ENCODE results near the gene C1QA.

Gene C1QA

GRCh38 chr1:22628698-22629444 is 7.6 kb upstream of the C1QA start:
- no peaks in the 10 kb centered on the region for H3K9me3 ChIP-seq (ENCODE audit: insufficient read depth, low read length)
- no peak overlapping the region for H3K4me3 ChIP-seq (ENCODE audit: low read length)
- no peaks in the 10 kb centered on the region for H3K36me3 ChIP-seq (replicated peaks; ENCODE audit: low read depth, low read length)
- no peaks in the 10 kb centered on the region for H4K20me1 ChIP-seq (ENCODE audit: insufficient read depth, low read length)
- no peaks in the 10 kb centered on the region for H3K79me2 ChIP-seq (ENCODE audit: low read length)
- no peak overlapping the region for H3K4me2 ChIP-seq (ENCODE audit: low read length)
- TF ChIP-seq EZH2phosphoT487 (IDR thresholded peaks at IDR 0.05; ENCODE audit: low read depth) (no peak), CTCF (IDR thresholded peaks at IDR 0.05; ENCODE audit: low read depth, low read length) (no peak)
- no peak overlapping the region for H3K27ac ChIP-seq (ENCODE audit: low read length)
- H3K4me1 ChIP-seq (ENCODE audit: low read length) = no peaks in the 10 kb centered on the region
- H3K27me3 ChIP-seq (ENCODE audit: low read depth, low read length) = no peaks in the 10 kb centered on the region
- H2AFZ ChIP-seq (ENCODE audit: low read depth, low read length) = no peak overlapping the region
- H3K9ac ChIP-seq (ENCODE audit: low read length) = no peak overlapping the region

- Histone ChIP-seq H3K9ac (ENCODE audit: low read length) (no peak overlapping the region), H3K79me2 (ENCODE audit: low read length) (no peaks in the 10 kb centered on the region), H3K36me3 (replicated peaks; ENCODE audit: low read depth, low read length) (no peaks in the 10 kb centered on the region), H3K27ac (ENCODE audit: low read length) (no peak overlapping the region), H4K20me1 (ENCODE audit: insufficient read depth, low read length) (no peaks in the 10 kb centered on the region), H3K4me1 (ENCODE audit: low read length) (no peaks in the 10 kb centered on the region), H2AFZ (ENCODE audit: low read depth, low read length) (no peak overlapping the region), H3K27me3 (ENCODE audit: low read depth, low read length) (no peaks in the 10 kb centered on the region), H3K4me2 (ENCODE audit: low read length) (no peak overlapping the region), H3K4me3 (ENCODE audit: low read length) (no peak overlapping the region), H3K9me3 (ENCODE audit: insufficient read depth, low read length) (no peaks in the 10 kb centered on the region)
- no peak for TF ChIP-seq CTCF (IDR thresholded peaks at IDR 0.05; ENCODE audit: low read depth, low read length)
- no peak for TF ChIP-seq EZH2phosphoT487 (IDR thresholded peaks at IDR 0.05; ENCODE audit: low read depth)
These were observed 6.5 kb upstream of the C1QA start for GRCh38 chr1:22629886-22630285.

- H3K27me3 ChIP-seq (ENCODE audit: low read depth, low read length) = no peaks in the 10 kb centered on the region
- H3K36me3 ChIP-seq (replicated peaks; ENCODE audit: low read depth, low read length) = no peaks in the 10 kb centered on the region
- H3K4me1 ChIP-seq (ENCODE audit: low read length) = no peaks in the 10 kb centered on the region; the same call in 1 of the 2 replicates
- H4K20me1 ChIP-seq (ENCODE audit: insufficient read depth, low read length) = no peaks in the 10 kb centered on the region
- H3K4me3 ChIP-seq (ENCODE audit: low read length) = no peak overlapping the region
- H3K9ac ChIP-seq (ENCODE audit: low read length) = no peak overlapping the region
- no peak overlapping the region for H2AFZ ChIP-seq (ENCODE audit: low read depth, low read length)
- H3K79me2 ChIP-seq (ENCODE audit: low read length) = no peaks in the 10 kb centered on the region
- no peak overlapping the region for H3K4me2 ChIP-seq (ENCODE audit: low read length)
- H3K27ac ChIP-seq (ENCODE audit: low read length) = no peak overlapping the region
- H3K9me3 ChIP-seq (ENCODE audit: insufficient read depth, low read length) = no peaks in the 10 kb centered on the region
- TF ChIP-seq CTCF (IDR thresholded peaks at IDR 0.05; ENCODE audit: low read depth, low read length) (no peak), EZH2phosphoT487 (IDR thresholded peaks at IDR 0.05; ENCODE audit: low read depth) (no peak)
These were observed 2.5 kb upstream of the C1QA start for GRCh38 chr1:22633697-22634463.

- H3K9me3 ChIP-seq (ENCODE audit: insufficient read depth, low read length) = no peaks in the 10 kb centered on the region
- no peaks in the 10 kb centered on the region for H3K36me3 ChIP-seq (replicated peaks; ENCODE audit: low read depth, low read length)
- H2AFZ ChIP-seq (ENCODE audit: low read depth, low read length) = no peak overlapping the region
- H3K27ac ChIP-seq (ENCODE audit: low read length) = no peak overlapping the region
- H3K79me2 ChIP-seq (ENCODE audit: low read length) = no peaks in the 10 kb centered on the region
- H3K9ac ChIP-seq (ENCODE audit: low read length) = no peak overlapping the region
- H3K27me3 ChIP-seq (ENCODE audit: low read depth, low read length) = no peaks in the 10 kb centered on the region
- no peak overlapping the region for H3K4me2 ChIP-seq (ENCODE audit: low read length)
- no peaks in the 10 kb centered on the region for H4K20me1 ChIP-seq (ENCODE audit: insufficient read depth, low read length)
- no peaks in the 10 kb centered on the region; the same call in 1 of the 2 replicates for H3K4me1 ChIP-seq (ENCODE audit: low read length)
- no peak overlapping the region for H3K4me3 ChIP-seq (ENCODE audit: low read length)
- TF ChIP-seq EZH2phosphoT487 (IDR thresholded peaks at IDR 0.05; ENCODE audit: low read depth) = no peak
- no peak for TF ChIP-seq CTCF (IDR thresholded peaks at IDR 0.05; ENCODE audit: low read depth, low read length)
These were observed 992 bp upstream of the C1QA start for GRCh38 chr1:22635436-22635835.
